HG03196 (cell line): Measurements from ENCODE around the gene ZNF668.

ENCODE experiments used
- ATAC-seq: cut with Tn5 transposase; IDR thresholded peaks from one replicate; pipeline ENCODE4 v1.9.1; 2021; ENCODE audit not compliant: unreplicated experiment

ZNF668 gene

GRCh38 chr16:31073970-31074813, at the start of gene ZNF668, which contains the start of gene ZNF646:
Gene ZNF668 (minus strand): TSS chr16:31074240. CDS start chr16:31064459, 9,781 bp downstream.
Gene ZNF646 (plus strand): TSS chr16:31074422. CDS start chr16:31076325, 1,903 bp downstream.
- peak; percentile 72 for ATAC-seq

GRCh38 chr16:31120129-31120528, 46.1 kb upstream of the ZNF668 start:
- no peak for ATAC-seq

GRCh38 chr16:31118223-31119155, 44.4 kb upstream of the ZNF668 start:
- no peak for ATAC-seq

GRCh38 chr16:31117384-31118222, 43.6 kb upstream of the ZNF668 start, which contains the start of gene KAT8:
Gene KAT8 (plus strand): TSS chr16:31117664. CDS start chr16:31117682, 18 bp downstream.
- peak; percentile 86 for ATAC-seq

GRCh38 chr16:31114468-31114867, 40.4 kb upstream of the ZNF668 start:
- no peak for ATAC-seq

GRCh38 chr16:31113121-31114120, 39.4 kb upstream of the ZNF668 start:
- ATAC-seq: no peak

- ATAC-seq: no peak
Observed at GRCh38 chr16:31112711-31113110, 38.7 kb upstream of the ZNF668 start.

GRCh38 chr16:31111881-31112466, 37.9 kb upstream of the ZNF668 start:
- no peak for ATAC-seq

GRCh38 chr16:31110106-31111034, 36.3 kb upstream of the ZNF668 start:
- no peak for ATAC-seq

- no peak for ATAC-seq
Observed at GRCh38 chr16:31109622-31110021, 35.6 kb upstream of the ZNF668 start.

- ATAC-seq: no peak
Observed at GRCh38 chr16:31108794-31109558, 34.9 kb upstream of the ZNF668 start.

GRCh38 chr16:31108035-31108793, 34.2 kb upstream of the ZNF668 start, which contains the start of gene BCKDK:
Gene BCKDK (plus strand): TSS chr16:31108386. CDS start chr16:31109224, 838 bp downstream.
- peak; percentile 81 for ATAC-seq

- ATAC-seq: peak; percentile 50
Observed at GRCh38 chr16:31107465-31107867, 33.4 kb upstream of the ZNF668 start.

GRCh38 chr16:31106509-31107464, 32.7 kb upstream of the ZNF668 start:
- no peak for ATAC-seq

GRCh38 chr16:31105677-31106213, 31.7 kb upstream of the ZNF668 start:
- ATAC-seq: no peak
